Spleen (tissue), 7 donors: ENCODE results near the gene FEZ2.
A peak's percentile ranks its signal among the peaks of the same experiment; 100 is the strongest.

Experiments used
- POLR2A ChIP-seq, 3 donors: fragments of 450-650 bp; IDR thresholded peaks; one replicate each; pipeline ENCODE4 v1.5.1; 2017; ENCODE audit warnings: antibody characterized with exemption in 3 of 3, mild to moderate bottlenecking in 1 of 3
- POLR2AphosphoS5 ChIP-seq, 3 donors: sonication (generic); formaldehyde crosslinking; IDR thresholded peaks; one replicate each; pipeline ENCODE4 v1.5.1; 2017; ENCODE audit warnings: antibody characterized with exemption in 3 of 3
- TF ChIP-seq, protein P1 (sequence below), 11 experiments: fragments of 200-600 bp in 7 of 11; fragments of 450-650 bp in 4 of 11; sonication (generic) in 4 of 11; IDR thresholded peaks in 8 of 11; conservative IDR thresholded peaks in 3 of 11; 1 replicate in 7 of 11; 2 replicates in 4 of 11; pipeline versions ENCODE4 v1.4.0 to v1.8.0; 2016 to 2021; ENCODE audit warnings: antibody characterized with exemption in 11 of 11, inconsistent platforms in 4 of 11, mild to moderate bottlenecking in 1 of 11
- donor health status: DM: no; HTN: no; CAD: no; lungs with moderate emphysema.
- donor health status: DM: no; HTN: no; CAD: no.
- donor health status: DM: no; HTN: no; CAD: no.

GRCh38 chr2:36553683-36554082 is 44.3 kb downstream of the FEZ2 start:
- TF ChIP-seq POLR2A (IDR thresholded peaks at IDR 0.05) (no peak), POLR2AphosphoS5 (IDR thresholded peaks at IDR 0.05) (peak in 1 of 3 donors; percentile 28)
- TF ChIP-seq, protein P1, sequence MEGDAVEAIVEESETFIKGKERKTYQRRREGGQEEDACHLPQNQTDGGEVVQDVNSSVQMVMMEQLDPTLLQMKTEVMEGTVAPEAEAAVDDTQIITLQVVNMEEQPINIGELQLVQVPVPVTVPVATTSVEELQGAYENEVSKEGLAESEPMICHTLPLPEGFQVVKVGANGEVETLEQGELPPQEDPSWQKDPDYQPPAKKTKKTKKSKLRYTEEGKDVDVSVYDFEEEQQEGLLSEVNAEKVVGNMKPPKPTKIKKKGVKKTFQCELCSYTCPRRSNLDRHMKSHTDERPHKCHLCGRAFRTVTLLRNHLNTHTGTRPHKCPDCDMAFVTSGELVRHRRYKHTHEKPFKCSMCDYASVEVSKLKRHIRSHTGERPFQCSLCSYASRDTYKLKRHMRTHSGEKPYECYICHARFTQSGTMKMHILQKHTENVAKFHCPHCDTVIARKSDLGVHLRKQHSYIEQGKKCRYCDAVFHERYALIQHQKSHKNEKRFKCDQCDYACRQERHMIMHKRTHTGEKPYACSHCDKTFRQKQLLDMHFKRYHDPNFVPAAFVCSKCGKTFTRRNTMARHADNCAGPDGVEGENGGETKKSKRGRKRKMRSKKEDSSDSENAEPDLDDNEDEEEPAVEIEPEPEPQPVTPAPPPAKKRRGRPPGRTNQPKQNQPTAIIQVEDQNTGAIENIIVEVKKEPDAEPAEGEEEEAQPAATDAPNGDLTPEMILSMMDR (IDR thresholded peaks at IDR 0.05 in 8 of 11, conservative IDR thresholded peaks at IDR 0.05 in 3 of 11): no peak
